HG03175 (cell line): ENCODE results near the gene LZIC.

ENCODE experiments used
- ATAC-seq: cut with Tn5 transposase; IDR thresholded peaks from one replicate; pipeline ENCODE4 v1.9.1; 2021; ENCODE audit warnings: mild to moderate bottlenecking, moderate library complexity; ENCODE audit not compliant: unreplicated experiment

The LZIC gene

DNA sequence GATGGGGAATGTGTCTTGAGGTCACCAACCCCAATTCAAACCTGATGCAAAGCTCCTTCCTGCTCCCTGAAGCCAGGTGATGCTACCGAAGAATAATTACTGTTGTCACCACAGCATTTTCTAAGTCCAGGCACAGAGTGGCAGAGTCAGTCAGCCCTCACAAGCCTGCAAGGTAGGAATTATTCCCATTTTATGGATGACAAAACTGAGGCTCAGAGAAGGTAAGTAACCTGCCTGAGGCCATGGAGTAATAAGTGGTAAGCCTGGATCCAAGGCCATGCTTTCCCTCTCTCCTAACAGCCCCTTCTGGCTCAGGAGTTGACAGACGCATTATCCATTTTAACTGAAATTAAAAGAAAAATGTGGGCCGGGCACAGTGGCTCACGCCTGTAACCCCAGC is 56.1 kb downstream of the LZIC start:
- ATAC-seq, result no peak

GRCh38 chr1:9886092-9886742 is 57.0 kb downstream of the LZIC start:
- no peak for ATAC-seq

DNA sequence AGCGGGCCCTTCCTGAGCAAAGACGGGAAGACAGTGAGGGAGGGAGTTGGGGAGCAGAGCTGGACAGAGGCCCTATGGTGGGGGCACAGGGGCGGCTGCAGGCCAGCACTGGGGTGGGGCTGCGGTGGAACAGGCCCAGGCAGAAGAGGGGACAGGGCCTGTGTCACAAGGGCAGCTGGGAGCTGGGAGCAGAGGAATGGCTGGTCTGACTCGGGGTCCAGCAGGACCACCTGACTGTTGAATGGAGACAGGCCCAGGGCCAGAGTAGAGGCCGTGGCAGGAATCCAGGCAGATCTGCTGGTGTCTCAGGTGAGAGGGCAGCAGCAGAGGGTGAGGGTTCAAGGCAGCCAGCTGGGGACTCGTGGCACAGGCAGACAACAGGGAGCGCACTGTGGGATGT is 58.4 kb downstream of the LZIC start:
- ATAC-seq, result no peak

DNA sequence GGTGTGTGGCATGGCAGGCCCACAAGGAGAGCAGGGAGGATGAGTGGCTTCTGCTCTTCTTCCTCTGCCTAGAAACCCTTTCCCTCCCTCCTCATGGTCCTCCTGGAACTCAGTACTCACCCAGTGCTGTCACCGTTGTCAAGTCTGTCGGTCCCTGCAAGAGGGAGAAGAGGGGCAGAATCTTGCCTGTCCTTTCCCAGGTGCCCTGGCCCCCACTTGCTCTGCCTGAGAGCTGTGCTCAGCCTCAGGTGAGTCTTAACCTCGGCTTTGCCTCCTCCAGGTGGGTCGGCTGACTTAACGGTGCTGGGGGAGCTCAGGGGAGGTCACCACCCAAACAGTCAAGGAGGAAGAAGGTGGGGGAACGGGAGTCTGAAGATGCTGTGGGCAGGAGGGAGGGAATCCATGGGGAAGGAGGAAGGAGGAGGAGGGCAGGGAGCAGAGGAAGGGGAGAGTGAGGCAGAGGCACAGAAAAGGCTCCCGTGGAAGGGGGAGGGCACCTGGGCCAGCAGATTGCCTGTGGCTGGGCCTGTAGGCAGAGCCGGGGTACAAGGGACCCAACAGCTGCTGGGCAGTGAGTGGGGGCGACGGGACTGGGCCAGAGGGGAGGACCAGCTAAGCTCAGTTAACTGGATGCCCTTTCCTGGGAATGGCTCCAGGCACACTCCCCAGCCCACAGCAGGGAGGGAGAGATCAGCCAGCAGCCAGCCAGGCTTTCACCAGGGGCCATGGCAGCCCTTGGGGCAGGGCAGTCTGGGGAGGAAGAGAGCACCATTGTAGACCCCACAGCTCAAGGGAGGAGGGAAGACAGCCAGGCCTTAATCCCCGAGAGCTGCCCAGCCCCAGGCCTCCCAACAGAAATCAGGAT is 59.4 kb downstream of the LZIC start:
- no peak for ATAC-seq

DNA sequence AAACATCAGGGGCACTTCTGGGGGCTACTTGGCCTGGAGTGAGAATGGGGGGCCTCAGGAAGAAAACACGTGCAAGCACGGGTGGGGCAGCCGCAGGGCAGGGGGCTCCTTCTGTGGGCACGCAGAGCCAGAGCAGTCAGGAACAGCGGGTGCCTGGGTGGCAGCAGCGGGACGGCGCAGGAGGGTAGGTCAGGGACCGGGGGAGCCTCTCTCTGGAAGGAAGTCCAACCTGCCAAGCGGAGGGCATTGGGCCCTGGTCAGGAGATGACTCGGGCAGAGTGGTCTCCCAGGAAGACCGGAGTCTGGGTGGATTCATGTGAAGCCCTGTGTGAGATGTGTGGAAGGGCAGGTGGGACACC is 60.3 kb downstream of the LZIC start:
- no peak for ATAC-seq

DNA sequence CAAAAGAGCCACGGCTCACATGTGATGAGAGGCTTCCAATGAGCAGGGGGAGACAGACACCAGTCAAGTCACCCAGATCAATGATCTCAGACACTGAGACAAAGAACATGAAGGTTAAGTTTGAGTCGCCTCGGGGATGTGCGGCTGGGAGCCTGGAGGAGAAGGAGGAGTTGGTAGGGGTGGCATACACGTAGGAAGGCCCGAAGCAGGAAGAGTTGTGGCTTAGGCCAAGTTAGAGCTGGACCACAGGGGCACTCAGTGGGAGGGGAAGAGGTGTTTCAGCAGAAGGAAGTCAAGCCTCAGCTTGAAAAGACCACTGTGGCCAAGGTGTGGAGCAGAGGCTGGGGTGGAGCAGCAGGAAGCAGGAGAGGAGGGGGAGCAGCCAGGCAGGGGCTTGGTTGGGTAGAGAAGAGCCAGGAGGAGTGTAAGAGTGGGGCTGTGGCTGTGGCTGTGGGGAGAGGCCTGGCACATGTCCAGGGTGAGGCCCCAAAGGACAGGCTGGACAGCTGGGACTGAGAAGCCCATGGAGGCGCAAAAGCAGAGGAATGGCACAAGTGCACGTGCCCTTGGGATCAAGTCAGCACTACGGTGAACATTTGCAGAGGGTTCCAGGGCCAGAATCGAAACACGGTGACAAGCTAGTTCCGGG is 60.8 kb downstream of the LZIC start:
- no peak for ATAC-seq

GRCh38 chr1:9881838-9882249 is 61.3 kb downstream of the LZIC start:
- ATAC-seq, result no peak
